ENCODE data around the gene LRP1B.

DNA sequence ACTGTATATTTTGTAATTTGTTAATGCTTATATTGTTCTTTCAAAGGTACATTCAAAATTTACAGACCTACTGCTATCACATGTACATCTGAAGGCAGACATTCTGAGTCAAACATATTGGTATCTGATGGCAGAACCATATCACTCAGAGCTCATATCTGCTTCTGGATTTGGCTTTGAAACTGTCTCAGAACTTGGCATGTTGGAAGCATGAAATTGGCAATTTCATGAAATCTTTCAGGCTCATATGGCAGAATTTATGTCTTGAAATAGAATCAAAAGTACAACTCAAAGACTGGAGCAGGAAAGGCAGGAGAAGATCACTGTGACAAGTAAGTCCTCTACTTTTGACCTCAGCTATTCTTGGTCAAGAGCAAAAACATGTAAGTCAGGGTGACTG lies 202.3 kb downstream of the LRP1B start:
- TF ChIP-seq RCOR1 (IDR thresholded peaks at IDR 0.05; ENCODE audit: low read length) (no peak), TEAD4 (IDR thresholded peaks at IDR 0.05; ENCODE audit: borderline replicate concordance, insufficient read depth) (no peak), TCF12 (IDR thresholded peaks at IDR 0.05) (no peak), SMC3 (IDR thresholded peaks at IDR 0.05; ENCODE audit: low read depth, low read length) (no peak), EP300 (IDR thresholded peaks at IDR 0.05; ENCODE audit: borderline replicate concordance in 1 of 2, low read depth in 1 of 2, low read length in 1 of 2) (no peak), TAF1 (IDR thresholded peaks at IDR 0.05; ENCODE audit: borderline replicate concordance, low read depth, low read length) (no peak), FOXM1 (IDR thresholded peaks at IDR 0.05; ENCODE audit: low read depth) (no peak), GABPA (IDR thresholded peaks at IDR 0.05; ENCODE audit: low read depth) (no peak)
- TF ChIP-seq, protein P1, sequence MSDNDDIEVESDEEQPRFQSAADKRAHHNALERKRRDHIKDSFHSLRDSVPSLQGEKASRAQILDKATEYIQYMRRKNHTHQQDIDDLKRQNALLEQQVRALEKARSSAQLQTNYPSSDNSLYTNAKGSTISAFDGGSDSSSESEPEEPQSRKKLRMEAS (IDR thresholded peaks at IDR 0.05; ENCODE audit: low read depth) = no peak
